Caco-2 (cell line): ENCODE measurements around the gene DDN. TPM values are rescaled to one million over a fixed set of nuclear protein-coding genes. Genes with fewer than 3 reads are reported as not detected.

Source experiments
- BruUV-seq: library from RNA; stranded (reverse); fragments of 400-500 nt; replicated peaks from 2 replicates; lab custom pipeline; 2021; lab: Mats Ljungman, UMichigan
- CTCF ChIA-PET: fragments of 300-600 bp; sonication (Branson Sonifier 250); formaldehyde crosslinking; loops from one replicate; lab custom pipeline; 2022; ENCODE audit warnings: antibody characterized with exemption; lab: Charles Lee
- POLR2A ChIA-PET: fragments of 300-600 bp; sonication (Branson Sonifier 250); formaldehyde crosslinking; loops from one replicate; lab custom pipeline; 2022; ENCODE audit warnings: antibody characterized with exemption; lab: Charles Lee
- DNase-seq, 2 experiments: peaks; one replicate each; pipeline versions ENCODE4 v3.0.0 to v3.0.0-alpha.2; 2020 to 2022
- H3K27me3 ChIP-seq: replicated peaks from 2 replicates; pipeline ENCODE4 v1.6.0; 2011; ENCODE audit warnings: low read length; ENCODE audit not compliant: control insufficient read depth, insufficient read depth
- H3K36me3 ChIP-seq: 2 replicates; pipeline ENCODE4 v1.5.1; 2011; ENCODE audit warnings: low read length; ENCODE audit not compliant: control insufficient read depth, insufficient read depth
- H3K4me1 ChIP-seq: fragments of 250-450 bp; sonication (Bioruptor Pico); 2 replicates; pipeline ENCODE4 v1.5.1; 2020; ENCODE audit warnings: mild to moderate bottlenecking
- H3K4me3 ChIP-seq: 2 replicates; pipeline ENCODE4 v1.5.1; 2011; ENCODE audit warnings: low read depth, mild to moderate bottlenecking, control low read depth, low read length
- H3K9me3 ChIP-seq: fragments of 250-450 bp; sonication (Bioruptor Pico); 2 replicates; pipeline ENCODE4 v1.5.1; 2020; ENCODE audit warnings: mild to moderate bottlenecking, moderate library complexity
- H3K27ac Mint-ChIP-seq: one replicate; pipeline ENCODE4 v1.8.0; 2022; ENCODE audit warnings: mixed read lengths; ENCODE audit not compliant: unreplicated experiment
- H3K27me3 Mint-ChIP-seq: one replicate; pipeline ENCODE4 v1.8.0; 2022; ENCODE audit warnings: mixed read lengths; ENCODE audit not compliant: insufficient read depth, unreplicated experiment
- H3K36me3 Mint-ChIP-seq: one replicate; pipeline ENCODE4 v1.8.0; 2022; ENCODE audit warnings: mild to moderate bottlenecking, mixed read lengths; ENCODE audit not compliant: insufficient read depth, unreplicated experiment
- H3K4me1 Mint-ChIP-seq: one replicate; pipeline ENCODE4 v1.8.0; 2022; ENCODE audit warnings: low read depth, mixed read lengths; ENCODE audit not compliant: unreplicated experiment
- H3K4me3 Mint-ChIP-seq: one replicate; pipeline ENCODE4 v1.8.0; 2022; ENCODE audit warnings: mild to moderate bottlenecking, moderate library complexity, mixed read lengths; ENCODE audit not compliant: unreplicated experiment
- H3K9me3 Mint-ChIP-seq: one replicate; pipeline ENCODE4 v1.8.0; 2022; ENCODE audit warnings: mixed read lengths; ENCODE audit not compliant: unreplicated experiment
- intact Hi-C: fragments of 100-400 bp; cut with micrococcal nuclease; formaldehyde crosslinking; loops from one replicate; pipeline ENCODE4 v1.10.0; 2022; ENCODE audit not compliant: unreplicated experiment
- total RNA-seq: library from RNA; stranded (reverse); gene quantifications from 2 replicates; pipeline ENCODE4 v1.2.3, GENCODE V29; 2022
- TF ChIP-seq, protein P1 (sequence below), 2 experiments: fragments of 200-600 bp in 1 of 2; IDR thresholded peaks; 1 replicate in 1 of 2; 2 replicates in 1 of 2; pipeline versions ENCODE4 v1.5.1 to v1.8.0; 2011 to 2022; ENCODE audit warnings: antibody characterized with exemption in 1 of 2, control low read depth in 1 of 2, inconsistent platforms in 1 of 2, low read depth in 1 of 2, low read length in 1 of 2, mild to moderate bottlenecking in 1 of 2, moderate library complexity in 1 of 2; ENCODE audit not compliant: insufficient read depth in 1 of 2, severe bottlenecking in 1 of 2, unreplicated experiment in 1 of 2

Gene DDN
- total RNA-seq, 1 experiment from 2014 or later: 1.9 TPM

DNA sequence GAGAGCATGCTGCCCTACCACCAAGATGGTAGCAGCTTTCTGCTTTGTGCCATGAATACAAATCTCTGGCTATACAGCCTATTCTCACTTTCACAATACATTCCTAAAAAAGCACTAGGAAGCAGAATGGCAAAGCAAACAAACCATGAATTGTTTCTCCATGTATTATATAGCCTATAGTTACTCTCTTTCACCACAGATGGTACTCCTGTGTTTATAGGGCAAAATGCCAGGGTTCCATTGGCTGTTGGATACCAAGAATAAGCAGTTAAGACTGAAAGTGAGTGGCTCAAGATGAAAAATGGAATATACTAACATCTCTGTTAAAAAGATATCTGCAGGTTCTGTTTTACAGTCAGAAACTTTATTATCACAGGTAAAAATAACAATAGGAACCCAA lies 53.0 kb downstream of the DDN start:
- DNase-seq: no peak
- no peaks in the 10 kb centered on the region; the same call in 1 of the 2 replicates for H3K36me3 ChIP-seq
- H3K27me3 ChIP-seq: no peaks in the 10 kb centered on the region
- Mint-ChIP-seq H3K27ac (no peak overlapping the region), H3K27me3 (no peaks in the 10 kb centered on the region), H3K4me1 (peaks cover 7% of the 10 kb centered on the region), H3K36me3 (peaks cover 31% of the 10 kb centered on the region), H3K9me3 (no peaks in the 10 kb centered on the region), H3K4me3 (no peak overlapping the region)
- intact Hi-C loops: no loop called here
- POLR2A ChIA-PET: no interaction called here
- H3K4me3 ChIP-seq: no peak overlapping the region
- H3K4me1 ChIP-seq: no peaks in the 10 kb centered on the region
- CTCF ChIA-PET: interaction anchor here (1.9 to 2.2 kb wide), 2 partner anchors 21 to 42 kb away, joined by 3 to 5 read pairs; partner anchors contain the start of gene FKBP11
- H3K9me3 ChIP-seq: no peaks in the 10 kb centered on the region
- no TSS peak for BruUV-seq
- TF ChIP-seq, protein P1, sequence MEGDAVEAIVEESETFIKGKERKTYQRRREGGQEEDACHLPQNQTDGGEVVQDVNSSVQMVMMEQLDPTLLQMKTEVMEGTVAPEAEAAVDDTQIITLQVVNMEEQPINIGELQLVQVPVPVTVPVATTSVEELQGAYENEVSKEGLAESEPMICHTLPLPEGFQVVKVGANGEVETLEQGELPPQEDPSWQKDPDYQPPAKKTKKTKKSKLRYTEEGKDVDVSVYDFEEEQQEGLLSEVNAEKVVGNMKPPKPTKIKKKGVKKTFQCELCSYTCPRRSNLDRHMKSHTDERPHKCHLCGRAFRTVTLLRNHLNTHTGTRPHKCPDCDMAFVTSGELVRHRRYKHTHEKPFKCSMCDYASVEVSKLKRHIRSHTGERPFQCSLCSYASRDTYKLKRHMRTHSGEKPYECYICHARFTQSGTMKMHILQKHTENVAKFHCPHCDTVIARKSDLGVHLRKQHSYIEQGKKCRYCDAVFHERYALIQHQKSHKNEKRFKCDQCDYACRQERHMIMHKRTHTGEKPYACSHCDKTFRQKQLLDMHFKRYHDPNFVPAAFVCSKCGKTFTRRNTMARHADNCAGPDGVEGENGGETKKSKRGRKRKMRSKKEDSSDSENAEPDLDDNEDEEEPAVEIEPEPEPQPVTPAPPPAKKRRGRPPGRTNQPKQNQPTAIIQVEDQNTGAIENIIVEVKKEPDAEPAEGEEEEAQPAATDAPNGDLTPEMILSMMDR (IDR thresholded peaks at IDR 0.05; ENCODE audit: insufficient read depth in 1 of 2, low read depth in 1 of 2, low read length in 1 of 2, severe bottlenecking in 1 of 2, unreplicated experiment in 1 of 2): no peak

Other genes with a start within 250 kb of the DDN start
- 89.8 and 92.9 TPM in 2 replicates for gene ADCY6, start 210.3 kb downstream of the DDN start, total RNA-seq
- 20.4 and 28.2 TPM in 2 replicates for gene CACNB3, start 180.9 kb downstream of the DDN start, total RNA-seq
- 151 and 152 TPM in 2 replicates for gene DDX23, start 147.2 kb downstream of the DDN start, total RNA-seq
- gene RND1, start 133.5 kb downstream of the DDN start, total RNA-seq: 5.1 and 5.2 TPM in 2 replicates
- 79.5 and 83.2 TPM in 2 replicates for gene FKBP11, start 73.9 kb downstream of the DDN start, total RNA-seq
- 249 and 257 TPM in 2 replicates for gene ARF3, start 41.9 kb downstream of the DDN start, total RNA-seq
- gene WNT10B, start 27.6 kb downstream of the DDN start, total RNA-seq: 4.2 and 4.4 TPM in 2 replicates
- gene WNT1, start 21.1 kb downstream of the DDN start, total RNA-seq: 0.63 TPM in 1 of 2 replicates, not detected in the other
- 60.3 and 61.4 TPM in 2 replicates for gene PRKAG1, start 19.4 kb upstream of the DDN start, total RNA-seq
- 139 and 140 TPM in 2 replicates for gene KMT2D, start 61.4 kb upstream of the DDN start, total RNA-seq
- 2.5 and 2.6 TPM in 2 replicates for gene RHEBL1, start 70.6 kb upstream of the DDN start, total RNA-seq
- gene DHH, start 95.4 kb upstream of the DDN start, total RNA-seq: 0.16 TPM in 1 of 2 replicates, not detected in the other
- gene LMBR1L, start 111.5 kb upstream of the DDN start, total RNA-seq: 43.1 and 43.9 TPM in 2 replicates
- gene TUBA1B, start 132.0 kb upstream of the DDN start, total RNA-seq: 1,866 and 1,882 TPM in 2 replicates
- gene TUBA1A, start 189.7 kb upstream of the DDN start, total RNA-seq: 8.5 and 9.1 TPM in 2 replicates